IMR-90 (cell line): ENCODE data around the gene OR52A5. TPM values are rescaled to one million over a fixed set of nuclear protein-coding genes. Genes with fewer than 3 reads are reported as not detected.
"Not testable (repeated sequence)": the region's sequence is repeated elsewhere in the genome, so short reads cannot be mapped to it uniquely, and the experiment has no call there.

Experiments
- ATAC-seq: fragments of 200-7000 bp; cut with Tn5 transposase; 2 replicates; pipeline ENCODE4 v1.9.1; 2020; ENCODE audit warnings: low read depth, mild to moderate bottlenecking, moderate library complexity
- BruUV-seq: library from RNA; stranded (reverse); fragments of 400-500 nt; replicated peaks from 2 replicates; lab custom pipeline; 2021; lab: Mats Ljungman, UMichigan
- CTCF ChIA-PET: fragments of 300-600 bp; formaldehyde crosslinking; extraction: SDS; loops from one replicate; lab custom pipeline; 2021; ENCODE audit warnings: antibody characterized with exemption; lab: Yijun Ruan, JAX
- POLR2A ChIA-PET: fragments of 300-600 bp; sonication (Branson Sonifier 250); formaldehyde crosslinking; loops from one replicate; lab custom pipeline; 2022; ENCODE audit warnings: antibody characterized with exemption; ENCODE audit not compliant: unreplicated experiment; lab: Charles Lee
- DNase-seq: peaks from one replicate; pipeline ENCODE4 v3.0.0; 2013
- H2AFZ ChIP-seq: replicated peaks from 2 replicates; pipeline ENCODE3; 2013; ENCODE audit warnings: low read length, mild to moderate bottlenecking; ENCODE audit not compliant: poor library complexity
- H2AK5ac ChIP-seq: 2 replicates; pipeline ENCODE4 v1.6.1; 2013; ENCODE audit warnings: low read depth, low read length, inconsistent platforms
- H2AK9ac ChIP-seq: replicated peaks from 2 replicates; pipeline ENCODE3; 2013; ENCODE audit warnings: mild to moderate bottlenecking, low read depth, low read length, moderate library complexity; ENCODE audit not compliant: poor library complexity
- H2BK120ac ChIP-seq: 2 replicates; pipeline ENCODE4 v1.6.1; 2013; ENCODE audit warnings: low read depth, low read length, inconsistent platforms
- H2BK15ac ChIP-seq: 3 replicates; pipeline ENCODE4 v1.6.1; 2013; ENCODE audit warnings: low read depth, low read length, inconsistent platforms
- H2BK20ac ChIP-seq: 2 replicates; pipeline ENCODE4 v1.6.1; 2013; ENCODE audit warnings: low read depth, mild to moderate bottlenecking, inconsistent platforms, low read length, moderate library complexity
- H2BK5ac ChIP-seq: 2 replicates; pipeline ENCODE4 v1.6.1; 2013; ENCODE audit warnings: mild to moderate bottlenecking, low read depth, low read length, inconsistent platforms; ENCODE audit not compliant: poor library complexity, severe bottlenecking
- H3K14ac ChIP-seq: replicated peaks from 2 replicates; pipeline ENCODE4 v1.6.1; 2013; ENCODE audit warnings: low read depth, low read length, inconsistent platforms
- H3K18ac ChIP-seq: 2 replicates; pipeline ENCODE4 v1.6.1; 2013; ENCODE audit warnings: low read depth, low read length, control low read depth
- H3K23ac ChIP-seq: 2 replicates; pipeline ENCODE4 v1.6.1; 2013; ENCODE audit warnings: low read depth, low read length, inconsistent platforms
- H3K27ac ChIP-seq: 2 replicates; pipeline ENCODE4 v1.5.1; 2013; ENCODE audit warnings: mild to moderate bottlenecking, control low read depth, low read length; ENCODE audit not compliant: insufficient read depth
- H3K27me3 ChIP-seq: 2 replicates; pipeline ENCODE4 v1.6.1; 2013; ENCODE audit warnings: low read length; ENCODE audit not compliant: control insufficient read depth, insufficient read depth
- H3K36me3 ChIP-seq: 2 replicates; pipeline ENCODE4 v1.6.1; 2013; ENCODE audit warnings: low read length, mixed read lengths; ENCODE audit not compliant: control insufficient read depth, insufficient read depth
- H3K4ac ChIP-seq: 2 replicates; pipeline ENCODE4 v1.6.1; 2013; ENCODE audit warnings: low read depth, low read length, inconsistent platforms
- H3K4me1 ChIP-seq: 2 replicates; pipeline ENCODE4 v1.6.1; 2013; ENCODE audit warnings: low read length, mixed read lengths; ENCODE audit not compliant: control insufficient read depth, insufficient read depth
- H3K4me2 ChIP-seq: 2 replicates; pipeline ENCODE4 v1.6.1; 2013; ENCODE audit warnings: low read depth, mild to moderate bottlenecking, control low read depth, low read length, moderate library complexity
- H3K4me3 ChIP-seq: 2 replicates; pipeline ENCODE4 v1.5.1; 2013; ENCODE audit warnings: low read depth, mild to moderate bottlenecking, control low read depth, low read length, moderate library complexity; ENCODE audit not compliant: insufficient read depth
- H3K56ac ChIP-seq: 2 replicates; pipeline ENCODE4 v1.6.1; 2013; ENCODE audit warnings: low read length, inconsistent platforms; ENCODE audit not compliant: insufficient read depth; ENCODE audit errors: extremely low read depth
- H3K79me1 ChIP-seq, 2 experiments: 2 replicates each; pipeline ENCODE4 v1.6.1; 2013; ENCODE audit warnings: low read length in 2 of 2, inconsistent platforms in 1 of 2, low read depth in 1 of 2
- H3K9ac ChIP-seq: 2 replicates; pipeline ENCODE4 v1.6.1; 2013; ENCODE audit warnings: low read depth, low read length, control low read depth
- H3K9me1 ChIP-seq: 2 replicates; pipeline ENCODE4 v1.6.1; 2013; ENCODE audit warnings: low read length, inconsistent platforms; ENCODE audit not compliant: insufficient read depth
- H3K9me3 ChIP-seq: 2 replicates; pipeline ENCODE4 v1.6.1; 2013; ENCODE audit warnings: low read length; ENCODE audit not compliant: control insufficient read depth, insufficient read depth
- H4K20me1 ChIP-seq: 2 replicates; pipeline ENCODE4 v1.6.1; 2013; ENCODE audit warnings: low read length, inconsistent platforms; ENCODE audit not compliant: insufficient read depth
- H4K5ac ChIP-seq: 2 replicates; pipeline ENCODE4 v1.6.1; 2013; ENCODE audit warnings: mild to moderate bottlenecking, low read depth, low read length, control low read depth
- H4K8ac ChIP-seq, 2 experiments: 2 replicates each; pipeline ENCODE4 v1.6.1; 2013; ENCODE audit warnings: low read depth in 2 of 2, low read length in 2 of 2, control low read depth in 1 of 2, inconsistent platforms in 1 of 2
- H4K91ac ChIP-seq: 2 replicates; pipeline ENCODE4 v1.6.1; 2013; ENCODE audit warnings: low read depth, low read length, inconsistent platforms; ENCODE audit not compliant: insufficient read depth
- WGBS, 2 experiments: methylation state at CpG; one replicate each; pipeline versions ENCODE4 v1.1.5 to v1.1.7; 2013; ENCODE audit warnings: missing lambda C conversion rate in 2 of 2; ENCODE audit not compliant: insufficient read length in 1 of 2; ENCODE audit errors: extremely low coverage in 2 of 2; 5-methylcytosine and 5-hydroxymethylcytosine counted together
- dilution Hi-C: fragments of 300-500 bp; cut with HindIII; formaldehyde crosslinking; loops from one replicate; pipeline ENCODE4 v1.14.3; 2018; ENCODE audit warnings: low sequenced_read_pairs; ENCODE audit not compliant: unreplicated experiment
- in situ Hi-C: fragments of 300-500 bp; cut with MboI; formaldehyde crosslinking; loops from 3 replicates; pipeline ENCODE4 v1.14.3; 2019; ENCODE audit warnings: low sequenced_read_pairs, inconsistent platforms, mixed read lengths
- intact Hi-C: fragments of 100-400 bp; cut with micrococcal nuclease; formaldehyde crosslinking; loops from 2 replicates; pipeline ENCODE4 v1.10.0; 2022
- polyA plus RNA-seq, 3 experiments: library from polyadenylated mRNA; depleted of rRNA; stranded (reverse); fragments of >200 nt; gene quantifications; 2 replicates each; pipeline ENCODE4 v1.2.3, GENCODE V29; 2012; ENCODE audit warnings: low replicate concordance in 1 of 3
- total RNA-seq: library from RNA; depleted of rRNA; stranded (reverse); fragments of >200 nt; gene quantifications from 2 replicates; pipeline ENCODE4 v1.2.3, GENCODE V29; 2012

OR52A5 gene
- total and polyA plus RNA-seq, 2 of the 4 experiments (the other 2 are of a cell fraction) = not detected

DNA sequence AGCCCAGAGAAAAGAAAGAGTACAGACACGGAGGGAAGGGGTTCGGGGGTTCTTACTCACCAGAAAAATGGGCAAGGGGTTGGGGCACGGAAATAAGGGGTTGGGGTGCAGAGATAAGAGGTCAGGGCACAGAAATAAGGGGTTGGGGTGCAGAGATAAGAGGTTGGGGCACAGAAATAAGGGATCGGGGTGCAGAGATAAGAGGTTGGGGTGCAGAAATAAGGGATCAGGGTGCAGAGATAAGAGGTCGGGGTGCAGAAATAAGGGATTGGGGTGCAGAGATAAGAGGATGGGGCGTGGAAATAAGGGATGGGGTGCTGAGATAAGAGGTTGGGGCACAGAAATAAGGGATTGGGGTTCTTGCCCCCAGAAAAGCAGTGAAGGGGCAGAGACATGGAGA is 26.7 kb upstream of the OR52A5 start:
- H3K4ac ChIP-seq, H2BK5ac ChIP-seq, H4K8ac ChIP-seq, H3K9ac ChIP-seq, H3K18ac ChIP-seq, H3K9me3 ChIP-seq, H4K20me1 ChIP-seq, H2AK5ac ChIP-seq, H3K4me1 ChIP-seq, H3K27me3 ChIP-seq, H3K56ac ChIP-seq, H3K27ac ChIP-seq, H3K23ac ChIP-seq, H2BK15ac ChIP-seq, in situ Hi-C loops, H3K36me3 ChIP-seq, H3K9me1 ChIP-seq, H4K91ac ChIP-seq, H2BK120ac ChIP-seq, dilution Hi-C loops, H2AFZ ChIP-seq, POLR2A ChIA-PET, H4K5ac ChIP-seq, H3K4me3 ChIP-seq, CTCF ChIA-PET, DNase-seq, H2BK20ac ChIP-seq, H3K14ac ChIP-seq, intact Hi-C loops, H3K79me1 ChIP-seq, H2AK9ac ChIP-seq, H3K4me2 ChIP-seq, BruUV-seq, ATAC-seq: not testable (repeated sequence)
- WGBS, 2 experiments = 46% methylated on average over 4 of the region's 6 CpGs; no CpG with 5 or more reads in 1 of the 2 experiments

DNA sequence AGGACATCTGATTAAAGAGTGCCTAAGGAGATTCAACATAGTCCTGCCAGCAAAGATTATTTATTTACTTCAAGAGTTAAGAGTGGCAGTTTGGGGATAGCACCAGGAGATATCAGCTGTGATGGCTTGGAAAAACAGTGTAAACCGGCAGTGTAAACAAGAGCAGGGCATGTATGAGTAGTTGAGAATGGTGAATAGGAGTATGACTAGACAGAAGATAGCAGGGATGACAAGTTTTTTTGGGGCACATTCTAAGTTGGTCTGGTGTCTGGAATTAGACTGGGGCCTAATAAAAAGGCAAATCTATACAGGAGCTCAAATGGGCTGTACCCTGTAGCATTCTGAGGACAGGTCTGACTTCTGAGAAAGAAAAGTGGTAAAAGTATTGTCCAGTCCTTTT is 22.9 kb upstream of the OR52A5 start:
- H3K18ac ChIP-seq, ATAC-seq, H3K23ac ChIP-seq, H3K79me1 ChIP-seq, H3K9me1 ChIP-seq, H2BK5ac ChIP-seq, H4K5ac ChIP-seq, H3K56ac ChIP-seq, H4K8ac ChIP-seq, DNase-seq, H3K4me3 ChIP-seq, H3K36me3 ChIP-seq, H2AK5ac ChIP-seq, H4K20me1 ChIP-seq, H3K27ac ChIP-seq, intact Hi-C loops, dilution Hi-C loops, H3K27me3 ChIP-seq, BruUV-seq, H2AFZ ChIP-seq, H2BK120ac ChIP-seq, H3K9ac ChIP-seq, H2BK20ac ChIP-seq, H4K91ac ChIP-seq, in situ Hi-C loops, CTCF ChIA-PET, H3K9me3 ChIP-seq, POLR2A ChIA-PET, H3K4me1 ChIP-seq, H2BK15ac ChIP-seq, H3K4ac ChIP-seq, H3K4me2 ChIP-seq, H3K14ac ChIP-seq, H2AK9ac ChIP-seq: not testable (repeated sequence)
- no CpG with 5 or more reads among the region's 1 CpG for WGBS, 2 experiments
